Muscle of arm (tissue), 12 donors: ENCODE measurements around the gene PCNP. TPM values are rescaled to one million over a fixed set of nuclear protein-coding genes. Genes with fewer than 3 reads are reported as not detected.
"Not testable (repeated sequence)": the region's sequence is repeated elsewhere in the genome, so short reads cannot be mapped to it uniquely, and the experiment has no call there.

Source experiments
- DNase-seq: peaks from one replicate; pipeline ENCODE4 v3.0.0-alpha.2; 2013
- polyA plus RNA-seq, 12 donors: library from polyadenylated mRNA; unstranded; fragments of 120-200 nt; gene quantifications; one replicate each; pipeline ENCODE4 v1.2.1, GENCODE V29; 2013; ENCODE audit not compliant: insufficient read length in 12 of 12

The PCNP gene
- polyA plus RNA-seq, 12 donors: 106 to 191 (median 153) TPM; not detected in 1

DNA sequence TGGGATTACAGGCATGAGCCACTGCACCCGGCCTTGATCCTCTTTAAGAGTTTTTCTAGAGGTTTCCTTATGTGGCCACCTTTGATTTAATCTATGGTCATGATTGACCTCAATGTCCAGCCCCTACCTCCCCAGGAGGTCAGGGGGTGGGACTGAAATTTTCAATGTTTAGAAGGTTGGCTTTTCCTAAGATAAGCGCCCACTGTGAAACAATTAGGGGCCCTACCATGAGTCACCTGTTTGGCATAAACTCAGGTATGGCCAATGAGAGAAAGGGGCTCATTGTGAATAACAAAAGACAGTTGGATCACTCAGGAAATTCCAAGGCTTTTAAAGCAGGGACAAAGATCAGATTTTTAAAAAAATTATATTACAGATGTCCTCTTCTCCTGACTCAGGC is 51.9 kb downstream of the PCNP start:
- DNase-seq: no peak

DNA sequence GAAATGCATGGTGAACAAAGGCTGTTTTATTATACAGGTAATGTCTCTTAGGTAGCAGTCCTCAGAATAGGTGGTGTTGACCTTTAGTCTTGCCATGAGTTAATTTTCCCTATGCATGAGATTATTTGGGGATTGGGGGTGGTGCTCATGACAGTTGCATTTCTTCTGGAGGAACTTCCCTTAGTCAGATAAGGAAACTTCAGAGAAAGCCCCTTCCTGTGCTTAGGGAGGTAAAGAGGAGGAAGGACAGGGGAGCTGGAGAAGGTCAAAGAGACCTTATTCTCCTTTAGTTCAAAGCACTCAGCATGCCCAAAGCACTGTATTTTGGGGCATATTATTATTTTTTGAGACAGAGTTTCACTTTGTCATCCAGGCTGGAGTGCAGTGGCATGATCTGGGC is 55.2 kb downstream of the PCNP start:
- DNase-seq: no peak

DNA sequence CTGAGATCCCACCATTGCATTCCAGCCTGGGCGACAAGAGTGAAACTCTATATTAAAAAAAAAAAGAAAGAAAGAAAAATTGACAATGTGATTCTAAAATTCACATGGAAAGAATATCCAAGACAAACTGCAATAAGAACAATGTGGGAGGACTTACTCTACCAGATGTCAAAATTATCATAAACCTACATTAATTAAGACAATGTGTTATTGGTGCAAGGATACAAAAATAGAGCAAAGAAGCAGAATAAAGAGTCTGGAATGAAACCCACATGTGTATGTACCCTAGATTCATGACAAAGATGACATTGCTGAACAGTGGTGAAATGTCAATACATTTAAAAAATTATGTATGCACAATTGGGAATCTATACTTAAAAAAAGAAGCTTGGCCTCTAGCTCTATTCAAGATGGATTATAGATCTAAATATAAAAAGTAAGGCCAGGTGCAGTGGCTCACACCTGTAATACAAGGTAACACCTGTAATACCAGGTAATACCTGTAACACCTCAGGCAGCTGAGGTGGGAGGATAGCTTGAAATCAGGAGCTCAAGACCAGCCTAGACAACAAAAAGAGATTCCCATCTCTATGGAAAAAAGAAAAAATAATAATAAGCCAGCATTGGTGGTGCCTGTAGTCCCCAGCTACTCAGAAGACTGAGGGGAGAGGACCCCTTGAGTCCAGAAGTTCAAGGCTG is 57.3 kb downstream of the PCNP start:
- no peak for DNase-seq

DNA sequence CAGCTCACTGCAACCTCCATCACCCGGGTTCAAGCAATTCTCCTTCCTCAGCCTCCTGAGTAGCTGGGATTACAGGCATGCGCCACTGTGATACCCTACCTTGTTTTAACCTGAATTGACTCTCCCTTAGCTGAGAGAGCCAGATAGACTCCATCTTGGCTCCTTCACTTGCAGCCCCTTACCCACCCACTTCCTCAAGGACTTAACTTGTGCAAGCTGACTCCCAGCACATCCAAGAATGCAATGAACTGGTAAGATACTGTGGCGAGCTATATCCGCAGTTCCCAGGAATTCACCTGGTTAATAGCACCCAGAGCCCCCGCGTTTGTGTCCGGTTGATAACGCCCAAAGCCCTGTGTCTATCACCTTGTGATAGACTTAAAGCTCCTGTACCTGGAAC is 58.0 kb downstream of the PCNP start:
- DNase-seq: not testable (repeated sequence)

DNA sequence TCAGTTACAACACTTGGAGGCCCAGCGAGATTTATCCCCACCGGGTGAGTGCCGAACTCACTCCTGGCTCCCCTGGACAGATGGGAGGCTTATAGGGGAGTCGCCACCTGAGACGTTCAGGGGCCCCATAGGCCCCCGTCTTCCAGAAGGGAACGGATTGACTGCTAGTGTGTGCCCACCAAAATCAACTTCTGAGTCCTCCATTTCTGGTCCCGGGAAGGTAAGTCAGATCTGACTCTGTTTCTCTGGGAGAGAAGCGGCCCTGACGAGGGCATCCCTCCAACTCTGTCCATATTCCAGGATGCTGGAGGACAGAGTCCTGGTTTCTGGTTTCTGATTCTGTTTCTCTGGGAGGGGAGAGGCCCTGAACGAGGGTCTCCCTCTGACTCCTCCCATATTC is 58.6 kb downstream of the PCNP start:
- no peak for DNase-seq

DNA sequence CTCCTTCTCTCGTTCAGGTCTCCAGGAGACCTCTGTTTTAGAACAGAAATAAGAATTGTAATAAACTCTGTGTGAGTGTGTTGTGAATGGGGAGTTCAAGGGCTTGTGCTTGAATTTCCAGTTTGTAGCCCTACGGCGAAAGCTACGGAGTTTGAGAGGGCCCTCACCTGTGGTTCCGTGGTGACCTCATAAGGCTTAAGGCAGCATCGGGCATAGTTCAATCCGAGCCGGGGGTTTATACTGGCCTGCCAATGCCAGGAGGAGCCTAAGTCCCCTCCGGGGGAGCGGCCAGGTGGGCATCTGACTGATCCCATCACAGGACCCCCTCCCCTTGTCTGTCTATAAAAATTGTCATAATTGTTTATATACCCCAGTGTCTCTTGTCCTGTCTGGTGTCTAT is 59.2 kb downstream of the PCNP start:
- DNase-seq: no peak

DNA sequence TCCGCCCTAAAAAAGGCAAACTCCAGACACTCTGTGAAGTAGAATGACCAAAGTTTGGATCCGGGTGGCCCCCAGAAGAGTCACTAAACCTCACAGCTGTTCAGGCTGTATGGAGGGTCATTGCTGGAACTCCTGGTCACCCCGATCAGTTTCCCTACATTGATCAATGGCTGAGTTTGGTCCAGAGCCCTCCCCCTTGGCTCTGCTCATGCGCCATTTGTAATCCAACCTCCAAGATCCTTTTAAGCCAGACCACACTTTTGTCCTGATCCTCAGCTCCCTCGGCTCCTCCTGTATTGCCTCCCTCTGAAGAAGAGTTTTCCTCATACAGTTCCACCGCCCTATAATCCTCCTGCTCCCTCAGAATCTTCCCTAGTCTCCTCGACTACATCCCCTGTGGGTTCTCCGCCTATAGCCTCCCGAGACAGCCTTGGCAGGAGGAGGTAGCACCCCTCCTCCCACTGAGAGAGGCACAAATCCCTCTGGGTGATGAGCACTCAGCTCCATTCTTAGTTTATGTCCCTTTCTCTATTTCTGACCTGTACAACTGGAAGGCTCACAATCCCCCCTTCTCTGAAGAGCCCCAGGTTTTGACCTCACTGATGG is 60.7 kb downstream of the PCNP start:
- no peak for DNase-seq

DNA sequence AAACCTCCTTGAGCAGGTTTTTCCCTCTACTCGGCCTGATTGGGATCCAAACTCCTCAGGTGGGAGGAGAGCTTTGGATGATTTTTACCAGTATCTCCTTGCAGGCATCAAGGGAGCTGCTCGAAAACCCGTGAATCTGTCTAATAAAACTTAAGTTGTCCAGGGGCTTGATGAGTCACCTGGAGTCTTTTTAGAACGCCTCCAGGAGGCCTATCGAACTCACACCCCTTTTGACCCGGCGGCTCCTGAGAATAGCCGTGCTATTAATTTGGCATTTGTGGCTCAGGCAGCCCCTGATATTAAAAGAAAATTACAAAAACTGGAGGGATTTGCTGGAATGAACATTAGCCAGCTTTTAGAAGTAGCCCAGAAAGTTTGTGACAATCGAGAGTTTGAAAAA is 61.4 kb downstream of the PCNP start:
- no peak for DNase-seq

DNA sequence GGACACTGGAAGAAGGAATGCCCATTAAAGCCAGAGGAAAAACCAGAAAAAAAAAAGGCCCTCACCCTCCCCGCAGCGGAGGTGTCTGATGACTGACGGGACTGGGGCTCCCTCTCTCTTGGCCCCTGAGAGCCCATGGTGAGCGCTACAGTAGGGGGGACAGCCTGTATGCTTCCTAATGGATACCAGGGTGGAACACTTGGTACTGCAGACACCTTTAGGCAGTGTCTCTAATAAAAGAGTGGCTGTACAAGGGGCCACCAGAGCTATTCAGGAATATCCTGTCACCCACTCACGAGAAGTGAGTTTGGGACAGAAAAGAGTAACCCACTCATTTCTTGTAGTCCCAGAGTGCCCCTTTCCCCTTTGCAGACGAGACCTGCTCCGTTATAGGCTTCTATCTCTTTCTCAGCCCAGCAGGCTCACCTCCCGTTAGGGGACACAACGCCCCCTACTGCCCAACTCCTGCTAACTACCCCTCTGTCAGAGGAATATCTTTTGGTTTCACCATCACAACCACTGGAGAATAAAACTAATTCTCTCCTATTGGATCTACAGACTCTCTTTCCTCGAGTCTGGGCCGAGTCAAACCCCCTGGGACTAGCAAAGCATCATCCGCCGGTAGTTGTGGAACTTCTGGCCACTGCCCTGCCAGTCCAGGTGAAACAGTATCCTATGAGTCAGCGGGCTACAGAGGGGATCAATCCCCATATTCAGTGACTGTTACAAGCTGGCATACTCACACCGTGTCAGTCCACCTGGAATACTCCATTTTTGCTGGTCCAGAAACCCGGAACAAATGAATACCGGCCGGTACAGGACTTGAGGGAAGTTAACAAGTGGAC is 62.2 kb downstream of the PCNP start:
- DNase-seq: peak; percentile 27

DNA sequence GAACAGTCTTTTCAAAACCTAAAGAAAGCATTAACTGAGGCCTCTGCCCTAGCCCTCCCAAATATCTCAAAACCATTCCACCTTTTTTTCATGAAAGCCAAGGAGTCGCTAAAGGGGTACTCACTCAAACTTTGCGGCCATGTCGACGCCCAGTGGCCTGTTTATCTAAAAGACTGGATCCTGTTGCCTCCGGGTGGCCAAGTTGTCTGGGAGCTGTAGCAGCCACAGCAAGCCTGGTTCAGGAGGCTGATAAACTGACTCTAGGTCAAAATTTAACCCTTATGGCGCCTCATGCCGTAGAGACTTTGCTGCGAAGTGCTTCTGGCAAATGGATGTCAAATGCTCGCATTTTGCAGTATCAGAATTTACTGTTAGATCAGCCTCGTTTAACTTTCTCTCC is 63.5 kb downstream of the PCNP start:
- DNase-seq: no peak

DNA sequence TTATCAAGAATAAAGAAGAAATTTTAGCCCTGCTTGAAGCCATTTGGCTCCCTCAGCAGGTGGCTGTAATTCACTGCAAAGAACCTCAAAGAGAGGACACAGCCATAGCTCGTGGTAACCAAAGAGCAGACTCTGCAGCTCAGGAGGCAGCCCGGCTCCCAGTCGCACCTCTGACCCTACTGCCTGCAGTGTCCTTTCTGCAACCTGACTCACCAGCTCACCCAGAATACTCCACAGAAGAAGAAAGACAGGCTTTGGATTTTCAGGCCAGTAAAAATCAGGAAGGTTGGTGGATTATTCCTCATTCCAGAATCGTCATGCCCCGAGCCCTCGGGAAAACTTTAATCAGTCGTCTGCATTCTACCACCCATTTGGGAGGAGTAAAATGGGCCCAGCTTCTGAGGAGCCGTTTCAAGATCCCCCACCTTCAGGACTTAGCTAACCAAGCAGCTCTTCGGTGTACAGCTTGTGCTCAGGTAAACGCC is 64.3 kb downstream of the PCNP start:
- DNase-seq: no peak

DNA sequence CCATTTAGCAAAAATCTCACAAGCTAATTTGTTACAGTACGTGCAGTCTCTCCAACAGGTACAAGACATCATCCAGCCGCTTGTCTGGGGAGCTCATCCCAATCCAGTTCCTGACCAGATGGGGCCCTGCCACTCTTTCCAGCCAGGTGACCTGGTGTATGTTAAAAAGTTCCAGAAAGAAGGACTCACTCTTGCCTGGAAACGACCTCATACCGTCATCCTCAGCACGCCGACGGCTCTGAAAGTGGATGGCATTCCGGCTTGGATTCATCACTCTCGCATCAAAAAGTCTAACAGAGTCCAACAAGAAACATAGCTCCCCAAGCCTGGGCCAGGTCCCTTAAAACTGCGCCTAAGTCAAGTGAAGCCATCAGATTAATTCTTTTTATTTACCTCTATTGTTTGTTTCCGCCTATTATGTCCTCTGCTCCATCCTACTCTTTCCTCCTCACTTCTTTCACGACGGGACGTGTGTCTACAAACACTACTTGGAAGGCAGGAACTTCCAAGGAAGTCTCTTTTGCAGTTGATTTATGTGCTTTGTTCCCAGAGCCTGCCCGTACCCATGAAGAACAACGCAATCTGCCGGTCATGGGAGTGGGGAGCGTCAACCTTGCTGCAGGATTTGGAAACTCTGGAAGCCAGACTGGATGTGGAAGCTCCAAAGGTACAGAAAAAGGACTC is 65.4 kb downstream of the PCNP start:
- DNase-seq: no peak

DNA sequence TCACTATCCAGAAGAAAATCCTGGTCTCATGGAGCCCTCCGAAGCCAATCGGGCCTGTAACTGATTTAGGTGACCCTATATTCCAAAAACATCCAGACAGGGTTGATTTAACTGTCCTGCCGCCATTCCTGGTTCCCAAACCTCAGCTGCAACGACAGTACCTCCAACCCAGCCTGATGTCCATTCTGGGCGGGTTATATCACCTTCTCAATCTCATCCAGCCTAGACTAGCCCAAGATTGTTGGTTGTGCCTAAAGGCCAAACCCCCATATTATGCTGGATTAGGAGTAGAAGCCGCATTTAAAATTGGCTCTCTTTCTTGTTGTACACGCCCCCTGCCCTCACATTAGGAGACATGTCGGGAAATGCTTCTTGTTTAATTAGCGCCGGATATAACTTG is 66.3 kb downstream of the PCNP start:
- DNase-seq: no peak

DNA sequence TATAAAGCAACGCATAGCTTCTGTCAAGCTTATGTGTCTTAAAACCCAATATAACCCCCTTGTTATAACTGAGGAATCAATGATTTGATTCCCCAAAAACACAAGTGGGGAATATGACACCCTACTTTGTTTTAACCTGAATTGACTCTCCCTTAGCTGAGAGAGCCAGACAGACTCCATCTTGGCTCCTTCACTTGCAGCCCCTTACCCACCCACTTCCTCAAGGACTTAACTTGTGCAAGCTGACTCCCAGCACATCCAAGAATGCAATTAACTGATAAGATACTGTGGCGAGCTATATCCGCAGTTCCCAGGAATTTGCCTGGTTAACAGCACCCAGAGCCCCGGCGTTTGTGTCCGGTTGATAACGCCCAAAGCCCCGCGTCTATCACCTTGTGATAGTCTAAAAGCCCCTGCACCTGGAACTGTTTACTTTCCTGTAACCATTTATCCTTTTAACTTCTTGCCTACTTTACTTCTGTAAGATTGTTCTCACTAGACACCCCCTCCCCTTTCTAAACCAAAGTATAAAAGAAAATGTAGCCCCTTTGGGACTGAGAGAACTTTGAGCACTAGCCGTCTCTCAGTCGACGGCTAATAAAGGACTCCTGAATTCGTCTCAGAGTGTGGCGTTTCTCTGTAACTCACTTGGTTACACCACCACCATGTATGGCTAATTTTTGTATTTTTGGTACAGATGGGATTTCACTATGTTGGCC is 67.6 kb downstream of the PCNP start:
- not testable (repeated sequence) for DNase-seq

DNA sequence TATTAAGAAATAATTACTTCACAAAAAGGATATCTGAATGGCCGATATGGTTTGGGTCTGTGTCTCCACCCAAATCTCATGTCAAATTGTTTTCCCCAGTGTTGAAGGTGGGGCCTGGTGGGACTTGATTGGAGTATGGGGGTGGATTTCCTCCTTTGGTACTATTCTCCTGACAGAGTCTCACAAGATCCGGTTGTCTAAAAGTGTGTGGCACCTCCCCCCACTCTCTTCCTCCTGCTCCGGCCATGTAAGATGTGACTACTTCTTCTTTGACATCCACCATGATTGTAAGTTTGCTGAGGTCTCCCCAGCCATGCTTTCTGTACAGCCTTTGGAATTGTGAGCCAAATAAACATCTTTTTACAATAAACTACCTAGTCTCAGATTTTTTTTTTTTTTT is 68.5 kb downstream of the PCNP start:
- no peak for DNase-seq

DNA sequence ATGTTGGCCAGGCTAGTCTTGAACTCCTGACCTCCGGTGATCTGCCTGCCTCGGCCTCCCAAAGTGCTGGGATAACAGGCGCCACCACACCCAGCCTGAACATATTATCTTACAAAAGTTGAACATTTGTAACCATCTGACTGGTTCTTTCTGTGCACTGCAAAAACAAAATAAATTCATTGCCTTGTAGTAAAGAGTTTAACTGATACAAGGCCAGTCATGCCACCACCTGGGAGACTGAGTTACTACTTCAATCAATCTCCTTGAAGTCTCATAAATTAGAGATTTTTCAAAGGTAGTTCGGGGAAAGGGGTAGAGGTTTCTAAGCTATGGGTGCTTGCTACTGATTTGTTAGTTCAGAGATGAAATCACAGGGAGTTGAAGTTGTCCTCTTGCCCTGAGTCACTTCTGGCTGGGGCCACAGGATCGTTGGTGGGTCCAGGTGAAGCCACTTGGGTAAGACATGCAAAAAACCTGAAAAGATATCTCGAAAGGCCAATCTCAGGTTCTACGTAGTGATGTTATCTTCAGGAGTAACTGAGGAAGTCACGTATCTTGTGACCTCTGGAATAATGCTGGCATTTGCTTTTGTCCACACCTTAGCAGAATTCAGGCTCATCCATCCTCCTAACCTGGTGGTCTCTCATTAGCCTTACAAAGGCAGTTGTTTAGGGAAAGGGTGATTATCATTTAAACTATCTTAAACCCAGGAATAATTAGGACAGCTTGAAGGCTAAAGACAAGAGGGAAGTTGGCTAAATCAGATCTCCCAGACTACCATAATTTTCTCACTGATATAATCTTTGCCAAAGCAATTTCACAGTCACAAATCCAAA is 69.2 kb downstream of the PCNP start:
- DNase-seq: no peak
